ENCODE measurements around the gene CIAO1.
"Not testable (repeated sequence)": the region's sequence is repeated elsewhere in the genome, so short reads cannot be mapped to it uniquely, and the experiment has no call there.

Gene CIAO1

GRCh38 chr2:96265840-96266679 lies at the start of gene CIAO1, which contains the start of gene TMEM127:
Gene CIAO1 (plus strand): TSS chr2:96266225. CDS start chr2:96266351, 126 bp downstream.
Gene TMEM127 (minus strand): TSS chr2:96265997. CDS start chr2:96265381, 616 bp downstream.
- peak; percentile 98 for DNase-seq

- DNase-seq: no peak
Measured at GRCh38 chr2:96218508-96219131, 47.4 kb upstream of the CIAO1 start.

GRCh38 chr2:96219959-96220358 lies 46.1 kb upstream of the CIAO1 start:
- DNase-seq: not testable (repeated sequence)

GRCh38 chr2:96221106-96221505 lies 44.9 kb upstream of the CIAO1 start:
- not testable (repeated sequence) for DNase-seq

- DNase-seq: no peak
Measured at GRCh38 chr2:96225016-96225533, 41.0 kb upstream of the CIAO1 start.

- no peak for DNase-seq
Measured at GRCh38 chr2:96231316-96231715, 34.7 kb upstream of the CIAO1 start.

- DNase-seq: no peak
Measured at GRCh38 chr2:96233436-96233835, 32.6 kb upstream of the CIAO1 start.

GRCh38 chr2:96233880-96234316 lies 32.1 kb upstream of the CIAO1 start:
- no peak for DNase-seq

GRCh38 chr2:96236882-96237281 lies 29.1 kb upstream of the CIAO1 start:
- no peak for DNase-seq

GRCh38 chr2:96238266-96238665 lies 27.8 kb upstream of the CIAO1 start:
- DNase-seq: no peak

- no peak for DNase-seq
Measured at GRCh38 chr2:96239091-96239490, 26.9 kb upstream of the CIAO1 start.

- DNase-seq: no peak
Measured at GRCh38 chr2:96239745-96240264, 26.2 kb upstream of the CIAO1 start.

- no peak for DNase-seq
Measured at GRCh38 chr2:96240341-96241038, 25.5 kb upstream of the CIAO1 start.

GRCh38 chr2:96241227-96241626 lies 24.8 kb upstream of the CIAO1 start:
- DNase-seq: no peak

- DNase-seq: peak; percentile 68
Measured at GRCh38 chr2:96241900-96242611, 24.0 kb upstream of the CIAO1 start.

- DNase-seq: no peak
Measured at GRCh38 chr2:96243843-96244242, 22.2 kb upstream of the CIAO1 start.

GRCh38 chr2:96245609-96246390 lies 20.2 kb upstream of the CIAO1 start:
- no peak for DNase-seq

- DNase-seq: no peak
Measured at GRCh38 chr2:96247009-96247408, 19.0 kb upstream of the CIAO1 start.

- no peak for DNase-seq
Measured at GRCh38 chr2:96247896-96248295, 18.1 kb upstream of the CIAO1 start.

- DNase-seq: no peak
Measured at GRCh38 chr2:96248624-96249023, 17.4 kb upstream of the CIAO1 start.

- no peak for DNase-seq
Measured at GRCh38 chr2:96249654-96250053, 16.4 kb upstream of the CIAO1 start.

GRCh38 chr2:96250188-96250587 lies 15.8 kb upstream of the CIAO1 start:
- DNase-seq: no peak

All from CD4-positive, alpha-beta T cell treated with Interleukin-12 subunit alpha and Interleukin-12 subunit beta, for 1 hour (primary cell).